Fibroblast of lung (primary cell): ENCODE results near the gene PRR7. TPM values are rescaled to one million over a fixed set of nuclear protein-coding genes. Genes with fewer than 3 reads are reported as not detected.

Experiments used
- DNase-seq, 2 donors: peaks; one replicate each; pipeline versions ENCODE4 v3.0.0 to v3.0.0-alpha.2; 2010; ENCODE audit warnings: low read depth in 2 of 2
- H2AFZ ChIP-seq: 2 replicates; pipeline ENCODE4 v1.5.1; 2012; ENCODE audit warnings: low read length, control low read depth, inconsistent platforms
- H3K27ac ChIP-seq: 2 replicates; pipeline ENCODE4 v1.5.1; 2011; ENCODE audit warnings: low read length, control low read depth; ENCODE audit not compliant: insufficient read depth
- H3K27me3 ChIP-seq: 2 replicates; pipeline ENCODE4 v1.5.1; 2011; ENCODE audit warnings: mild to moderate bottlenecking, low read length; ENCODE audit not compliant: control insufficient read depth, insufficient read depth
- H3K36me3 ChIP-seq: 2 replicates; pipeline ENCODE4 v1.5.1; 2011; ENCODE audit warnings: low read length; ENCODE audit not compliant: control insufficient read depth, insufficient read depth
- H3K4me1 ChIP-seq: 2 replicates; pipeline ENCODE4 v1.5.1; 2011; ENCODE audit warnings: low read length; ENCODE audit not compliant: control insufficient read depth, insufficient read depth; ENCODE audit errors: extremely low read depth
- H3K4me2 ChIP-seq: 2 replicates; pipeline ENCODE4 v1.5.1; 2011; ENCODE audit warnings: low read length, control low read depth; ENCODE audit not compliant: insufficient read depth; ENCODE audit errors: extremely low read depth
- H3K4me3 ChIP-seq, 4 experiments: fragments of 200-600 bp in 1 of 4; sonication (generic) in 1 of 4; replicated peaks in 1 of 4; 2 replicates each; pipeline ENCODE4 v1.5.1; 2011 to 2016; ENCODE audit warnings: low read length in 4 of 4, low read depth in 3 of 4, mild to moderate bottlenecking in 3 of 4, control low read depth in 2 of 4, inconsistent platforms in 1 of 4, mixed read lengths in 1 of 4; ENCODE audit not compliant: insufficient read depth in 1 of 4; ENCODE audit errors: control extremely low read depth in 1 of 4
- H3K79me2 ChIP-seq: 2 replicates; pipeline ENCODE4 v1.5.1; 2012; ENCODE audit warnings: mild to moderate bottlenecking, low read length, inconsistent platforms; ENCODE audit not compliant: control insufficient read depth, insufficient read depth
- H3K9ac ChIP-seq: 2 replicates; pipeline ENCODE4 v1.5.1; 2011; ENCODE audit warnings: mild to moderate bottlenecking, low read length, control low read depth; ENCODE audit not compliant: insufficient read depth
- H3K9me3 ChIP-seq: 2 replicates; pipeline ENCODE4 v1.5.1; 2012; ENCODE audit warnings: low read depth, low read length; ENCODE audit not compliant: control insufficient read depth, insufficient read depth
- H4K20me1 ChIP-seq: 2 replicates; pipeline ENCODE4 v1.5.1; 2011; ENCODE audit warnings: low read length; ENCODE audit not compliant: control insufficient read depth, insufficient read depth; ENCODE audit errors: extremely low read depth
- CTCF ChIP-seq, 2 donors: IDR thresholded peaks in 1 of 2; conservative IDR thresholded peaks in 1 of 2; 1 replicate in 1 of 2; 2 replicates in 1 of 2; pipeline ENCODE4 v1.5.1; 2011 to 2012; ENCODE audit warnings: low read length in 2 of 2, control low read depth in 1 of 2, inconsistent platforms in 1 of 2, low read depth in 1 of 2, mild to moderate bottlenecking in 1 of 2
- EZH2 ChIP-seq: IDR thresholded peaks from 2 replicates; pipeline ENCODE4 v1.5.1; 2012; ENCODE audit warnings: low read length, control low read depth, mild to moderate bottlenecking; ENCODE audit errors: missing control alignments
- polyA plus RNA-seq, 2 donors: library from polyadenylated mRNA; depleted of rRNA in 1 of 2; stranded (reverse) in 1 of 2; unstranded in 1 of 2; fragments of >200 nt; gene quantifications; 2 replicates each; pipeline ENCODE4 v1.2.1, GENCODE V29; 2011 to 2012; ENCODE audit warnings: missing spikeins in 1 of 2
- total RNA-seq: library from RNA; depleted of rRNA; stranded (reverse); fragments of >200 nt; gene quantifications from 2 replicates; pipeline ENCODE4 v1.2.1, GENCODE V29; 2014

PRR7 gene
- total and polyA plus RNA-seq, 2 donors (not counting 1 experiment from before 2014, with no cell fraction given) = 1.6 to 2.3 TPM

- Histone ChIP-seq H3K9ac (no peak overlapping the region), H3K79me2 (no peaks in the 10 kb centered on the region), H2AFZ (no peak overlapping the region), H3K4me1 (peaks cover 15% of the 10 kb centered on the region), H3K4me3 (no peak overlapping the region), H3K27me3 (no peaks in the 10 kb centered on the region), H3K9me3 (no peaks in the 10 kb centered on the region), H3K4me2 (no peak overlapping the region), H4K20me1 (no peaks in the 10 kb centered on the region), H3K36me3 (no peaks in the 10 kb centered on the region), H3K27ac (no peak overlapping the region)
- no peak for DNase-seq
- TF ChIP-seq EZH2 (no peak), CTCF (conservative IDR thresholded peaks at IDR 0.05 in 1 of 2, IDR thresholded peaks at IDR 0.05 in 1 of 2; ENCODE audit: low read depth in 1 of 2, low read length in 2 of 2) (no peak)
Measured at GRCh38 chr5:177450667-177451424, 4.2 kb downstream of the PRR7 start.

DNA sequence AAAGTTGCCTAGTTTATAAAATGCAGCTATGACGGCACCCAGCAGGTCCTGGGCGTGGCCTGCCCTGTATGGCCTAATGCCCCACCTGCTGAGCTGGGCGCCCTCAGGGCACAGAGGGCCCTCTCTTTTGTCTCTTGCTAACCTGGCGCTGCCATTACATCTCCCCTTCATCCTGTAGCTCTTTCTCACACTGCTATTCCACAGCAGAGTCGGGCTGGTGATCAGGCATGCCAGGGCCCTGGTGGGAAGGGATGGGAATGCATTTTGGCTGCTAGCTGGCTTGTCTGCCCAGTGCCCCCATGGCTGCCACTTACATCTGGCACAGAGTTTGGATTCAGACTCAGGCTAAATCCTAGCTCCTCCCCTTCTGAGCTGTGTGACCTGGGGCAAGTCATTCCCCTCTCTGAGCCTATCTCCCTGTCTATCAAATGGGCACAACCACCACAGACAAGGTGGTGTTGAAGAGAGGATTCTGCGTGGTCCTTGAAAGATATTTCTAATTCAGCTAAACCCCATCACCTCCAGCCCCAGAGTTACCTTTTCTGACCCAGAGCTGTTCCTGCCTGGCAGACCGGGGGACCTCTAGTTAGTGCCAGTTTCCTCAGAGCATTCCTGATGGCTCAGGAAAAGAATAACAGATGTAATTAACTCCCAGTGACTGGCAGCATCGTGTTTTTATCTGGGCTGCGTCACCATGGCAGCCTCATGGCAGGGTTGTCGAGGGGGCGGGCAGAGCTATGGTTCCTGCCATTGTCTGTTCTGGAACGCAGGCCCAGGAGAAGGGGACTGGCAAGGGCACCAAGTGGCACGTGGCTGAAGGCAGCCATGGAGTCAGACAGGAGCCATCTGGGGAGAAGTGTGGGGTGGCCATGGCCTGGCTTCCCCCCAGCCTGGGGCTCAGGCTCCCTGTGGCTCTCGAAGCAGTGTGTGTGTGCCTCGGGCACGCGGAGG is 6.3 kb downstream of the PRR7 start:
- Histone ChIP-seq H3K4me3 (no peak overlapping the region), H3K9me3 (no peaks in the 10 kb centered on the region), H4K20me1 (no peaks in the 10 kb centered on the region), H3K36me3 (peaks cover 5% of the 10 kb centered on the region), H3K79me2 (no peaks in the 10 kb centered on the region), H3K4me2 (no peak overlapping the region), H3K27me3 (no peaks in the 10 kb centered on the region), H3K4me1 (peaks cover 12% of the 10 kb centered on the region), H2AFZ (no peak overlapping the region), H3K9ac (no peak overlapping the region), H3K27ac (no peak overlapping the region)
- TF ChIP-seq EZH2 (no peak), CTCF (conservative IDR thresholded peaks at IDR 0.05 in 1 of 2, IDR thresholded peaks at IDR 0.05 in 1 of 2; ENCODE audit: low read depth in 1 of 2, low read length in 2 of 2) (no peak)
- DNase-seq = no peak

DNA sequence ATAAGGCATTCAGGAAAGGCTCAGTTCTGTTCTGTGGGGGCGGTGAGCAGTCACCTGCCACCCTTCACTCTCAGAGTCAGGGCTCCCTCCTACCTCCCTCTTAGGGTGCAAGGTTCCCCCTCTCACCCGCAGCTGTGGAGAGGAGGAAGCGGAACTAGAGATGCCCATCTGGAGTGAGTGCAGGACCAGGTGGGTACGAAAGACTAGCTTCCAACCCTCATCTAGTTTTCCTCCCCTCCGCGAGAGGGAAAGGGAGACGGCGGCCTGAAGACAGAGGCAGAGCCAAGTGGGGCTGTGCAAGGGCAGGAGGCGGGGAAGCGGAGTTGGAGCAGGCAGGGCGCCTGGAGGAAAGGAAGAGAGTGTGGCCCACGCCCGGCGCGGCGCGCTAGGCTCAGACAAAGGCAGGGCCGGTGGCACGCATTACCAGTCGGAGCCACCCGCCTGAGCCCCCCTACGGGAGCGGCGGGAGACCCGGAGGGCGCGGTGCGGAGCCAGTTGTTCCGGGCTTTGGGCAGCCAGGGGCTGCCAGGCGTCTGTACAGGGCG is 7.3 kb downstream of the PRR7 start:
- Histone ChIP-seq H2AFZ (no peak overlapping the region), H3K9me3 (no peaks in the 10 kb centered on the region), H3K4me3 (peak overlapping the region; percentile 10 to 57 (median 25)), H3K27me3 (no peaks in the 10 kb centered on the region), H4K20me1 (no peaks in the 10 kb centered on the region), H3K9ac (no peak overlapping the region), H3K79me2 (no peaks in the 10 kb centered on the region), H3K36me3 (peaks cover 15% of the 10 kb centered on the region), H3K27ac (no peak overlapping the region), H3K4me1 (peaks cover 12% of the 10 kb centered on the region), H3K4me2 (peak overlapping the region; percentile 84)
- TF ChIP-seq EZH2 (no peak), CTCF (conservative IDR thresholded peaks at IDR 0.05 in 1 of 2, IDR thresholded peaks at IDR 0.05 in 1 of 2; ENCODE audit: low read depth in 1 of 2, low read length in 2 of 2) (no peak)
- DNase-seq = peak in 1 of 2 donors; percentile 23
